GM21423 (cell line): ENCODE measurements around the gene ATPAF2.

Experiments used
- ATAC-seq: cut with Tn5 transposase; IDR thresholded peaks from one replicate; pipeline ENCODE4 v1.9.1; 2021; ENCODE audit warnings: mild to moderate bottlenecking, moderate library complexity; ENCODE audit not compliant: unreplicated experiment

The ATPAF2 gene

GRCh38 chr17:18040261-18040858 is 1.4 kb upstream of the ATPAF2 start:
- no peak for ATAC-seq

GRCh38 chr17:18039535-18040260 is 730 bp upstream of the ATPAF2 start:
- ATAC-seq: peak; percentile 25

GRCh38 chr17:18038149-18038850 is 668 bp downstream of the ATPAF2 start:
- ATAC-seq: no peak

GRCh38 chr17:18037486-18037885 is 1.5 kb downstream of the ATPAF2 start:
- no peak for ATAC-seq

- ATAC-seq: no peak
Observed at GRCh38 chr17:18035704-18036103, 3.3 kb downstream of the ATPAF2 start.

- ATAC-seq: peak; percentile 63
Observed at GRCh38 chr17:18033442-18034099, 5.4 kb downstream of the ATPAF2 start.

GRCh38 chr17:18031955-18032354 is 7.0 kb downstream of the ATPAF2 start:
- ATAC-seq: no peak

- ATAC-seq: no peak
Observed at GRCh38 chr17:18028952-18029540, 9.9 kb downstream of the ATPAF2 start.

- no peak for ATAC-seq
Observed at GRCh38 chr17:18028114-18028951, 10.6 kb downstream of the ATPAF2 start.

- no peak for ATAC-seq
Observed at GRCh38 chr17:18027280-18027679, 11.7 kb downstream of the ATPAF2 start.

- ATAC-seq: no peak
Observed at GRCh38 chr17:18025945-18026776, 12.8 kb downstream of the ATPAF2 start.

- ATAC-seq: no peak
Observed at GRCh38 chr17:18025241-18025944, 13.6 kb downstream of the ATPAF2 start.

GRCh38 chr17:18021372-18021771 is 17.6 kb downstream of the ATPAF2 start:
- ATAC-seq: no peak

- no peak for ATAC-seq
Observed at GRCh38 chr17:18020971-18021370, 18.0 kb downstream of the ATPAF2 start.

- no peak for ATAC-seq
Observed at GRCh38 chr17:18019838-18020154, 19.2 kb downstream of the ATPAF2 start.

GRCh38 chr17:18018411-18018921 is 20.5 kb downstream of the ATPAF2 start:
- no peak for ATAC-seq

GRCh38 chr17:18017958-18018357 is 21.0 kb downstream of the ATPAF2 start:
- no peak for ATAC-seq

GRCh38 chr17:18016426-18016825 is 22.5 kb downstream of the ATPAF2 start:
- no peak for ATAC-seq

- no peak for ATAC-seq
Observed at GRCh38 chr17:18015593-18015992, 23.4 kb downstream of the ATPAF2 start.
